ENCODE data around the gene ZNF813.
"Not testable (repeated sequence)": the region's sequence is repeated elsewhere in the genome, so short reads cannot be mapped to it uniquely, and the experiment has no call there.

ZNF813 gene

GRCh38 chr19:53507523-53508442, 40.2 kb downstream of the ZNF813 start:
- no peak for DNase-seq (ENCODE audit: low spot score)
- TF ChIP-seq CTCF (IDR thresholded peaks at IDR 0.05; ENCODE audit: extremely low read depth, missing control alignments), result no peak

- no peak for DNase-seq (ENCODE audit: low spot score)
- no peak for TF ChIP-seq CTCF (IDR thresholded peaks at IDR 0.05; ENCODE audit: extremely low read depth, missing control alignments)
These were observed 41.9 kb downstream of the ZNF813 start for GRCh38 chr19:53509443-53509842.

- no peak for DNase-seq (ENCODE audit: low spot score)
- no peak for TF ChIP-seq CTCF (IDR thresholded peaks at IDR 0.05; ENCODE audit: extremely low read depth, missing control alignments)
These were observed 42.3 kb downstream of the ZNF813 start for GRCh38 chr19:53509845-53510244.

GRCh38 chr19:53511357-53511756, 43.8 kb downstream of the ZNF813 start:
- TF ChIP-seq CTCF (IDR thresholded peaks at IDR 0.05; ENCODE audit: extremely low read depth, missing control alignments), result no peak
- no peak for DNase-seq (ENCODE audit: low spot score)

- no peak for TF ChIP-seq CTCF (IDR thresholded peaks at IDR 0.05; ENCODE audit: extremely low read depth, missing control alignments)
These were observed 44.4 kb downstream of the ZNF813 start for GRCh38 chr19:53511933-53512374.

GRCh38 chr19:53515047-53515446, 47.5 kb downstream of the ZNF813 start:
- DNase-seq (ENCODE audit: low spot score), result not testable (repeated sequence)

More at GRCh38 chr19:53511933-53512374, 44.4 kb downstream of the ZNF813 start:
- peak; percentile 35 for DNase-seq (ENCODE audit: low spot score)

- TF ChIP-seq CTCF (IDR thresholded peaks at IDR 0.05; ENCODE audit: extremely low read depth, missing control alignments), result no peak
- DNase-seq (ENCODE audit: low spot score), result no peak
These were observed 49.7 kb downstream of the ZNF813 start for GRCh38 chr19:53517114-53517741.

Data from GM20000 (cell line).